ENCODE results near the gene TPM1.
"Not testable (repeated sequence)": the region's sequence is repeated elsewhere in the genome, so short reads cannot be mapped to it uniquely, and the experiment has no call there.

Gene TPM1

GRCh38 chr15:63093486-63094205 lies 51.1 kb downstream of the TPM1 start:
- DNase-seq (ENCODE audit: low read depth): peak; percentile 85
- peak; percentile 93 for TF ChIP-seq CTCF (IDR thresholded peaks at IDR 0.05; ENCODE audit: low read length, missing control alignments)
- H3K4me3 ChIP-seq (replicated peaks; ENCODE audit: low read depth, low read length): no peak overlapping the region

GRCh38 chr15:63094495-63094931 lies 52.0 kb downstream of the TPM1 start:
- peak; percentile 58 for DNase-seq (ENCODE audit: low read depth)
- TF ChIP-seq CTCF (IDR thresholded peaks at IDR 0.05; ENCODE audit: low read length, missing control alignments): no peak
- H3K4me3 ChIP-seq (replicated peaks; ENCODE audit: low read depth, low read length): no peak overlapping the region

GRCh38 chr15:63096178-63096577 lies 53.6 kb downstream of the TPM1 start:
- TF ChIP-seq CTCF (IDR thresholded peaks at IDR 0.05; ENCODE audit: low read length, missing control alignments): no peak
- DNase-seq (ENCODE audit: low read depth): no peak
- H3K4me3 ChIP-seq (replicated peaks; ENCODE audit: low read depth, low read length): no peak overlapping the region

GRCh38 chr15:63098901-63099300 lies 56.4 kb downstream of the TPM1 start:
- DNase-seq (ENCODE audit: low read depth): not testable (repeated sequence)

GRCh38 chr15:63099581-63099980 lies 57.0 kb downstream of the TPM1 start:
- not testable (repeated sequence) for H3K4me3 ChIP-seq (replicated peaks; ENCODE audit: low read depth, low read length); DNase-seq (ENCODE audit: low read depth)

More at GRCh38 chr15:63098901-63099300, 56.4 kb downstream of the TPM1 start:
- H3K4me3 ChIP-seq (replicated peaks; ENCODE audit: low read depth, low read length): not testable (repeated sequence)

- no peak for DNase-seq (ENCODE audit: low read depth)
- H3K4me3 ChIP-seq (replicated peaks; ENCODE audit: low read depth, low read length): no peak overlapping the region
- no peak for TF ChIP-seq CTCF (IDR thresholded peaks at IDR 0.05; ENCODE audit: low read length, missing control alignments)
Observed at GRCh38 chr15:63103416-63103815, 60.9 kb downstream of the TPM1 start.

GRCh38 chr15:63104727-63105126 lies 62.2 kb downstream of the TPM1 start:
- TF ChIP-seq CTCF (IDR thresholded peaks at IDR 0.05; ENCODE audit: low read length, missing control alignments): no peak
- H3K4me3 ChIP-seq (replicated peaks; ENCODE audit: low read depth, low read length): no peak overlapping the region
- DNase-seq (ENCODE audit: low read depth): peak; percentile 66

GRCh38 chr15:63105354-63105753 lies 62.8 kb downstream of the TPM1 start:
- H3K4me3 ChIP-seq (replicated peaks; ENCODE audit: low read depth, low read length); DNase-seq (ENCODE audit: low read depth): not testable (repeated sequence)

All from fibroblast of pulmonary artery (primary cell).